HCT116 (cell line): ENCODE results near the gene OR52R1. TPM values are rescaled to one million over a fixed set of nuclear protein-coding genes. Genes with fewer than 3 reads are reported as not detected.

ENCODE experiments used
- ATAC-seq: fragments of 200-7000 bp; cut with Tn5 transposase; 2 replicates; pipeline ENCODE4 v1.9.1; 2020; ENCODE audit warnings: mild to moderate bottlenecking, moderate library complexity
- Bru-seq: library from RNA; stranded (reverse); fragments of 400-500 nt; gene quantifications from one replicate; lab custom pipeline; 2021; lab: Mats Ljungman, UMichigan
- BruChase-seq, 2 experiments: library from RNA; stranded (reverse); fragments of 400-500 nt; gene quantifications; one replicate each; lab custom pipeline; 2021; lab: Mats Ljungman, UMichigan
- BruUV-seq: library from RNA; stranded (reverse); fragments of 400-500 nt; replicated peaks from 2 replicates; lab custom pipeline; 2021; lab: Mats Ljungman, UMichigan
- CTCF ChIA-PET: fragments of 300-600 bp; sonication (Branson Sonifier 250); formaldehyde crosslinking; loops from one replicate; lab custom pipeline; 2021; ENCODE audit warnings: antibody characterized with exemption; lab: Charles Lee
- POLR2A ChIA-PET: fragments of 300-600, 350-600 bp; sonication (Branson Sonifier 250); formaldehyde crosslinking; loops from one replicate; lab custom pipeline; 2021; ENCODE audit warnings: antibody characterized with exemption; lab: Charles Lee
- RAD21 ChIA-PET, 2 experiments: fragments of 300-600 bp; sonication (Branson Sonifier 250); formaldehyde crosslinking; loops; one replicate each; lab custom pipeline; 2023; ENCODE audit warnings: low total read pairs in 2 of 2; ENCODE audit not compliant: uncharacterized antibody in 2 of 2, unreplicated experiment in 2 of 2, low non-redundant PET in 1 of 2; lab: Charles Lee
- DNase-seq: peaks from one replicate; pipeline ENCODE4 v3.0.0-alpha.2; 2010; ENCODE audit warnings: low read depth, low spot score
- H2AFZ ChIP-seq: fragments of 200-600 bp; shearing (Covaris generic), sonication (generic); 2 replicates; pipeline ENCODE4 v1.6.1; 2017; ENCODE audit warnings: low read depth, mixed run types, mixed read lengths, antibody characterized with exemption, low read length; ENCODE audit not compliant: poor library complexity, severe bottlenecking
- H3K27ac ChIP-seq: 2 replicates; pipeline ENCODE4 v1.5.1; 2012; ENCODE audit warnings: low read depth, low read length
- H3K27me3 ChIP-seq: fragments of 200-600 bp; sonication (generic); 2 replicates; pipeline ENCODE4 v1.6.1; 2016; ENCODE audit warnings: mixed run types, low read length, mixed read lengths; ENCODE audit not compliant: insufficient read depth
- H3K36me3 ChIP-seq, 2 experiments: fragments of 200-500 bp in 1 of 2; fragments of 200-600 bp in 1 of 2; sonication (Bioruptor generic) in 1 of 2; sonication (generic) in 1 of 2; 2 replicates each; pipeline versions ENCODE4 v1.5.1 to v1.6.1; 2014 to 2016; ENCODE audit warnings: low read length in 2 of 2, inconsistent platforms in 1 of 2, mixed read lengths in 1 of 2, mixed run types in 1 of 2; ENCODE audit not compliant: insufficient read depth in 2 of 2, control insufficient read depth in 1 of 2
- H3K4me1 ChIP-seq, 2 experiments: fragments of 200-600 bp in 1 of 2; sonication (generic) in 1 of 2; 2 replicates each; pipeline versions ENCODE4 v1.5.1 to v1.6.1; 2012 to 2017; ENCODE audit warnings: low read length in 2 of 2, inconsistent platforms in 1 of 2, mild to moderate bottlenecking in 1 of 2, mixed read lengths in 1 of 2, mixed run types in 1 of 2, moderate library complexity in 1 of 2; ENCODE audit not compliant: insufficient read depth in 2 of 2, control insufficient read depth in 1 of 2
- H3K4me2 ChIP-seq: fragments of 200-600 bp; sonication (generic); 2 replicates; pipeline ENCODE4 v1.6.1; 2017; ENCODE audit warnings: mixed run types, low read length, mixed read lengths
- H3K4me3 ChIP-seq, 2 experiments: fragments of 200-600 bp in 1 of 2; sonication (generic) in 1 of 2; replicated peaks in 1 of 2; 2 replicates each; pipeline ENCODE4 v1.5.1; 2011 to 2016; ENCODE audit warnings: low read length in 2 of 2, control low read depth in 1 of 2, low read depth in 1 of 2, mild to moderate bottlenecking in 1 of 2, mixed read lengths in 1 of 2, mixed run types in 1 of 2
- H3K79me2 ChIP-seq: fragments of 200-600 bp; sonication (generic); 2 replicates; pipeline ENCODE4 v1.6.1; 2017; ENCODE audit warnings: mild to moderate bottlenecking, mixed run types, low read length, moderate library complexity, mixed read lengths; ENCODE audit not compliant: insufficient read depth
- H3K9ac ChIP-seq: fragments of 200-600 bp; sonication (generic); 2 replicates; pipeline ENCODE4 v1.6.1; 2016; ENCODE audit warnings: low read length, mixed read lengths
- H3K9me2 ChIP-seq: fragments of 200-600 bp; sonication (generic), shearing (Covaris generic); 2 replicates; pipeline ENCODE4 v1.6.1; 2017; ENCODE audit warnings: mixed run types, mild to moderate bottlenecking, moderate library complexity; ENCODE audit not compliant: insufficient read depth
- H3K9me3 ChIP-seq, 2 experiments: fragments of 200-500 bp in 1 of 2; fragments of 200-600 bp in 1 of 2; sonication (Bioruptor generic) in 1 of 2; sonication (generic) in 1 of 2; 2 replicates each; pipeline ENCODE4 v1.6.1; 2014 to 2017; ENCODE audit warnings: low read length in 2 of 2, mixed read lengths in 2 of 2, inconsistent platforms in 1 of 2, low read depth in 1 of 2, mild to moderate bottlenecking in 1 of 2, mixed run types in 1 of 2, moderate library complexity in 1 of 2; ENCODE audit not compliant: control insufficient read depth in 1 of 2, insufficient read depth in 1 of 2
- H4K20me1 ChIP-seq: fragments of 200-600 bp; sonication (generic), shearing (Covaris generic); 2 replicates; pipeline ENCODE4 v1.6.1; 2017; ENCODE audit warnings: mixed run types, mild to moderate bottlenecking, moderate library complexity; ENCODE audit not compliant: insufficient read depth
- MAX ChIP-seq: IDR thresholded peaks from 2 replicates; pipeline ENCODE4 v1.6.1; 2012
- SIN3A ChIP-seq: IDR thresholded peaks from 2 replicates; pipeline ENCODE4 v1.6.1; 2012; ENCODE audit warnings: low read depth
- YY1 ChIP-seq: IDR thresholded peaks from 2 replicates; pipeline ENCODE4 v1.6.1; 2011; ENCODE audit warnings: low read length, low read depth, moderate library complexity, mild to moderate bottlenecking; ENCODE audit not compliant: insufficient replicate concordance; ENCODE audit errors: extremely low read depth
- ZFX ChIP-seq: fragments of 450-650 bp; IDR thresholded peaks from 2 replicates; pipeline ENCODE4 v1.6.1; 2017
- intact Hi-C: fragments of 100-400 bp; cut with micrococcal nuclease; formaldehyde crosslinking; loops from 2 replicates; pipeline ENCODE4 v1.10.0; 2022
- long read RNA-seq: library from polyadenylated mRNA; unstranded; transcript quantifications from one replicate; pipeline ENCODE4 v2.0.0, GENCODE V29; 2021; ENCODE audit not compliant: unreplicated experiment
- polyA plus RNA-seq: library from polyadenylated mRNA; unstranded; fragments of >200 nt; gene quantifications from 2 replicates; pipeline ENCODE4 v1.2.1, GENCODE V29; 2012; ENCODE audit warnings: missing spikeins
- total RNA-seq: library from RNA; stranded (reverse); gene quantifications from one replicate; pipeline ENCODE4 v1.2.1, GENCODE V29; 2021; ENCODE audit not compliant: unreplicated experiment
- TF ChIP-seq, protein P1 (sequence below): IDR thresholded peaks from 2 replicates; pipeline ENCODE4 v1.6.1; 2011; ENCODE audit warnings: mild to moderate bottlenecking, low read length, moderate library complexity; ENCODE audit not compliant: insufficient replicate concordance; ENCODE audit errors: extremely low read depth
- TF ChIP-seq, protein P2 (sequence below), 3 experiments: fragments of 200-600 bp in 1 of 3; sonication (generic) in 1 of 3; IDR thresholded peaks in 2 of 3; conservative IDR thresholded peaks in 1 of 3; 2 replicates each; pipeline ENCODE4 v1.5.1; 2012 to 2017; ENCODE audit warnings: low read depth in 2 of 3, low read length in 2 of 3, antibody characterized with exemption in 1 of 3, borderline replicate concordance in 1 of 3, control low read depth in 1 of 3, mild to moderate bottlenecking in 1 of 3, mixed read lengths in 1 of 3, mixed run types in 1 of 3, moderate library complexity in 1 of 3; ENCODE audit not compliant: insufficient read depth in 1 of 3

Gene OR52R1
- not detected for total RNA-seq
- polyA plus RNA-seq: not detected in 2 replicates
- Bru-seq, nascent RNA: not detected
- not detected for BruChase-seq, experiment 1, labeled RNA remaining after a 6-hour chase
- BruChase-seq, experiment 2, labeled RNA remaining after a 2-hour chase: not detected
- long read RNA-seq: 0 reads

DNA sequence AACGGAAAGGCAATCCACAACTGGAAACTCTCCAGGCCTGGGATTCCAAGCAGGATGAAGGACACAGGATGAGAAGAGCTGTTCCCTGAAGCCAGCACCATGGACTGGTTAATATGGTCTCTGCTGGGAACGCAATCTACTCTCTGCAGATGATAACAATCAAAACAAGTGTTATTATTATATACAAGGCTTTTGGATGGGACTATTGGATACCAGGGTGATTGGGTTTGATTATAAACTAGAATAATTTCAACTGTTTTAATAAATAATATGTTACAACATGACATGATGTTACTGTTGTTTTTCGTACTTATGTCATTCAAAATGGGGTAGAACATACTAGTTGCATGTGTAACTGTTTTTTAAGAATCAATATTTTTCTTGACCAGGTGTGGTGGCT, at the start of gene OR52R1:
Gene OR52R1, minus strand, starts transcription at position 101 of the 400 bp plus-strand sequence. Its CDS starts 0 bp downstream, at position 101.
- Histone ChIP-seq H3K79me2 (no peaks in the 10 kb centered on the region), H3K4me2 (no peak within 1 kb of the TSS), H3K27ac (no peak within 1 kb of the TSS), H2AFZ (no peak within 1 kb of the TSS)
- ATAC-seq: no peak
- TF ChIP-seq ZFX: no peak
- TF ChIP-seq YY1: no peak
- TF ChIP-seq, protein P1, sequence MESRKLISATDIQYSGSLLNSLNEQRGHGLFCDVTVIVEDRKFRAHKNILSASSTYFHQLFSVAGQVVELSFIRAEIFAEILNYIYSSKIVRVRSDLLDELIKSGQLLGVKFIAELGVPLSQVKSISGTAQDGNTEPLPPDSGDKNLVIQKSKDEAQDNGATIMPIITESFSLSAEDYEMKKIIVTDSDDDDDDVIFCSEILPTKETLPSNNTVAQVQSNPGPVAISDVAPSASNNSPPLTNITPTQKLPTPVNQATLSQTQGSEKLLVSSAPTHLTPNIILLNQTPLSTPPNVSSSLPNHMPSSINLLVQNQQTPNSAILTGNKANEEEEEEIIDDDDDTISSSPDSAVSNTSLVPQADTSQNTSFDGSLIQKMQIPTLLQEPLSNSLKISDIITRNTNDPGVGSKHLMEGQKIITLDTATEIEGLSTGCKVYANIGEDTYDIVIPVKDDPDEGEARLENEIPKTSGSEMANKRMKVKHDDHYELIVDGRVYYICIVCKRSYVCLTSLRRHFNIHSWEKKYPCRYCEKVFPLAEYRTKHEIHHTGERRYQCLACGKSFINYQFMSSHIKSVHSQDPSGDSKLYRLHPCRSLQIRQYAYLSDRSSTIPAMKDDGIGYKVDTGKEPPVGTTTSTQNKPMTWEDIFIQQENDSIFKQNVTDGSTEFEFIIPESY: no peak
- TF ChIP-seq, protein P2, sequence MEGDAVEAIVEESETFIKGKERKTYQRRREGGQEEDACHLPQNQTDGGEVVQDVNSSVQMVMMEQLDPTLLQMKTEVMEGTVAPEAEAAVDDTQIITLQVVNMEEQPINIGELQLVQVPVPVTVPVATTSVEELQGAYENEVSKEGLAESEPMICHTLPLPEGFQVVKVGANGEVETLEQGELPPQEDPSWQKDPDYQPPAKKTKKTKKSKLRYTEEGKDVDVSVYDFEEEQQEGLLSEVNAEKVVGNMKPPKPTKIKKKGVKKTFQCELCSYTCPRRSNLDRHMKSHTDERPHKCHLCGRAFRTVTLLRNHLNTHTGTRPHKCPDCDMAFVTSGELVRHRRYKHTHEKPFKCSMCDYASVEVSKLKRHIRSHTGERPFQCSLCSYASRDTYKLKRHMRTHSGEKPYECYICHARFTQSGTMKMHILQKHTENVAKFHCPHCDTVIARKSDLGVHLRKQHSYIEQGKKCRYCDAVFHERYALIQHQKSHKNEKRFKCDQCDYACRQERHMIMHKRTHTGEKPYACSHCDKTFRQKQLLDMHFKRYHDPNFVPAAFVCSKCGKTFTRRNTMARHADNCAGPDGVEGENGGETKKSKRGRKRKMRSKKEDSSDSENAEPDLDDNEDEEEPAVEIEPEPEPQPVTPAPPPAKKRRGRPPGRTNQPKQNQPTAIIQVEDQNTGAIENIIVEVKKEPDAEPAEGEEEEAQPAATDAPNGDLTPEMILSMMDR (IDR thresholded peaks at IDR 0.05 in 2 of 3, conservative IDR thresholded peaks at IDR 0.05 in 1 of 3; ENCODE audit: borderline replicate concordance in 1 of 3, insufficient read depth in 1 of 3, low read depth in 2 of 3, low read length in 2 of 3): no peak
- no peak for TF ChIP-seq SIN3A
- no peak for TF ChIP-seq MAX
- TF ChIP-seq, all 23 proteins: peak for 0
- CTCF ChIA-PET: no interaction called here
- no peaks in the 10 kb centered on the region for H3K36me3 ChIP-seq
- no peaks in the 10 kb centered on the region for H3K9me2 ChIP-seq
- no peaks in the 10 kb centered on the region for H3K4me1 ChIP-seq
- intact Hi-C loops: no loop called here
- H3K9ac ChIP-seq: no peak within 1 kb of the TSS
- DNase-seq: no peak
- H3K27me3 ChIP-seq: peaks cover 7% of the 10 kb centered on the region; the same call in 1 of the 2 replicates
- RAD21 ChIA-PET: no interaction called here
- no peaks in the 10 kb centered on the region for H4K20me1 ChIP-seq
- no TSS peak for BruUV-seq
- H3K4me3 ChIP-seq: no peak within 1 kb of the TSS
- POLR2A ChIA-PET: no interaction called here
- H3K9me3 ChIP-seq: no peaks in the 10 kb centered on the region
